K562 treated with DMSO at 1 percent for 12 hours (cell line): ENCODE measurements around the gene CFC1B. TPM values are rescaled to one million over a fixed set of nuclear protein-coding genes. Genes with fewer than 3 reads are reported as not detected.

Experiments
- total RNA-seq: library from RNA; unstranded; fragments of 300-600 nt; gene quantifications from 2 replicates; pipeline ENCODE4 v1.2.3, GENCODE V29; 2022; ENCODE audit not compliant: insufficient read depth

CFC1B gene
- total RNA-seq: not detected in 2 replicates

GRCh38 chr2:130520992-130521391 lies at the start of gene CFC1B:
TSS of gene CFC1B (plus strand) at chr2:130521222. CDS start at chr2:130521485, 263 bp downstream.

GRCh38 chr2:130509228-130509627 lies 11.8 kb upstream of the CFC1B start, which contains the start of gene POTEI:
TSS of gene POTEI (minus strand) at chr2:130509328. CDS start at chr2:130509235, 93 bp downstream.

Other genes starting within 250 kb of the CFC1B start
- gene IMP4, start 178.3 kb upstream of the CFC1B start, total RNA-seq: 62.1 and 77.8 TPM in 2 replicates
- gene PTPN18, start 165.2 kb upstream of the CFC1B start, total RNA-seq: 25.3 and 46.4 TPM in 2 replicates
- not detected in 2 replicates for gene POTEI, start 11.9 kb upstream of the CFC1B start, total RNA-seq
- gene CFC1, start 78.4 kb downstream of the CFC1B start, total RNA-seq: not detected in 2 replicates
- not detected in 2 replicates for gene POTEJ, start 90.2 kb downstream of the CFC1B start, total RNA-seq
- not detected in 2 replicates for gene GPR148, start 207.8 kb downstream of the CFC1B start, total RNA-seq
- gene AMER3, start 234.3 kb downstream of the CFC1B start, total RNA-seq: not detected in 2 replicates